Stomach smooth muscle (tissue), 2 donors: ENCODE data around the gene ZNF385B.
A peak's percentile ranks its signal among the peaks of the same experiment; 100 is the strongest.
"Not testable (repeated sequence)": the region's sequence is repeated elsewhere in the genome, so short reads cannot be mapped to it uniquely, and the experiment has no call there.

Experiments
- H3K27ac ChIP-seq: one replicate; pipeline ENCODE4 v1.7.0; 2013; ENCODE audit warnings: mild to moderate bottlenecking, low read length, inconsistent platforms
- H3K27me3 ChIP-seq, 2 donors: one replicate each; pipeline ENCODE4 v1.7.0; 2013; ENCODE audit warnings: low read length in 2 of 2; ENCODE audit not compliant: insufficient read depth in 2 of 2, control insufficient read depth in 1 of 2
- H3K36me3 ChIP-seq, 2 donors: one replicate each; pipeline ENCODE4 v1.7.0; 2013; ENCODE audit warnings: low read length in 2 of 2; ENCODE audit not compliant: control insufficient read depth in 2 of 2, insufficient read depth in 2 of 2
- H3K4me1 ChIP-seq: one replicate; pipeline ENCODE4 v1.7.0; 2013; ENCODE audit warnings: low read length; ENCODE audit not compliant: control insufficient read depth, insufficient read depth
- H3K4me3 ChIP-seq, 2 donors: one replicate each; pipeline ENCODE4 v1.7.0; 2013; ENCODE audit warnings: low read length in 2 of 2
- H3K9ac ChIP-seq, 2 donors: one replicate each; pipeline ENCODE4 v1.7.0; 2013; ENCODE audit warnings: low read length in 2 of 2, mild to moderate bottlenecking in 1 of 2
- H3K9me3 ChIP-seq, 2 donors: one replicate each; pipeline ENCODE4 v1.7.0; 2013; ENCODE audit warnings: low read length in 2 of 2; ENCODE audit not compliant: control insufficient read depth in 2 of 2
- donor health status: healthy.
- donor health status: Pancreatic carcinoma.

ZNF385B gene

DNA sequence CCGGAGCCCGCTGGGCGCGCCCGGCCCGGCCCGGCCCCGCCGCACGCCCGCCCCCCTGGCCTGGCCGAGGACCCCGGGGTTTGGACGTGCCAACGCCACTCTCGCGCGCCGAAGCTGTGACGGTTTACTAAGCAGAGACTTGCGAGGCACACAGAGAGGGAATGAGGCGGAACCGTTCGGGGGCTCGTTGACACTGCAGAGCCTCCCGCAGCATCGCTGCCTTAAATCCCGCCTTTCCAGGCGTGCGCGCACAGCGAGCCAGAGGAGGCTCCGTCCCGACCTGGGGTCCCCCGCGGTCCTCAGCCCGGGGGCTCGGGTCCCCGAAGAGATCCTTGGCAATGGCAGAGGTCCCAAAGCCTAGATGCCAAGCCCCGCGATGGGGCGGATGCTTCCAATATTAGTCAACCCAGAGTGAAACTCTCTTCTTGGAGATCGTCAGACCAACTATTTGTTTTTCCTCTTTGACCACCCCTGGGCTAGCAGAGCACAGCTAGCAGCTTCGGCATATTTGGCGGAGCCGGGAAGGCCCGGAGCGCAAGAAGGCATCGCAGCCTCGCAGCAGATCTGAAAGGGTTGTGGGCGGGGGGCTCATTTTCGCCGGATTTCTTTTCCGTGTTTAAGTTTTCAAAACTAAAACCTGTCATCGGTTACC lies at the start of gene ZNF385B:
Gene ZNF385B (minus strand): TSS at position 197 of the 652 bp plus-strand sequence.
- H3K4me3 ChIP-seq = peak within 1 kb of the TSS; percentile 83 to 84

DNA sequence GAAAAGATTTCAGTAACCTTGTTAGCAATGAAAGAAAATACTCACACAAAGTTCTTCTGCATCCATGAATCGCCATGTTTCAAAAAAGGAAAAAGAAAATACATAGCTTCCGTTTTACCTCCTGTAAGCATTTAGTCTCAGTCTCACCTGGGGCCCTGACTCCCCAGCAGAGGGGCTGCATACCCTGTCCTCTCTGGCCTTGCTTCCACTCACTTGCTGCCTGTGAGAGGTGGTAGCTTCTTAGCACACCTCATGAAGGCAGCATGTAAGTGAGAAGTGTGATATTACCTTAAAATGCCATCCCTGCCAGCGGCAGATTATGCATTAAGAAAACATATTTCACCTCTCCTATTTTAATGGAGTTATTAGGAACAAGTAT lies 49.3 kb upstream of the ZNF385B start:
- no peak overlapping the region for H3K27ac ChIP-seq
- no peaks in the 10 kb centered on the region for H3K36me3 ChIP-seq
- no peaks in the 10 kb centered on the region for H3K27me3 ChIP-seq
- H3K9me3 ChIP-seq = no peaks in the 10 kb centered on the region
- no peak overlapping the region for H3K9ac ChIP-seq
- no peaks in the 10 kb centered on the region for H3K4me1 ChIP-seq
- no peak overlapping the region for H3K4me3 ChIP-seq

More for the DNA sequence above, at the start of gene ZNF385B:
- Histone ChIP-seq H3K27ac (peak within 1 kb of the TSS; percentile 74), H3K9ac (peak within 1 kb of the TSS; percentile 67 to 76), H3K27me3 (peaks cover 2 to 4% of the 10 kb centered on the region in 2 donors), H3K36me3 (no peaks in the 10 kb centered on the region), H3K9me3 (no peaks in the 10 kb centered on the region), H3K4me1 (peaks cover 17% of the 10 kb centered on the region)

DNA sequence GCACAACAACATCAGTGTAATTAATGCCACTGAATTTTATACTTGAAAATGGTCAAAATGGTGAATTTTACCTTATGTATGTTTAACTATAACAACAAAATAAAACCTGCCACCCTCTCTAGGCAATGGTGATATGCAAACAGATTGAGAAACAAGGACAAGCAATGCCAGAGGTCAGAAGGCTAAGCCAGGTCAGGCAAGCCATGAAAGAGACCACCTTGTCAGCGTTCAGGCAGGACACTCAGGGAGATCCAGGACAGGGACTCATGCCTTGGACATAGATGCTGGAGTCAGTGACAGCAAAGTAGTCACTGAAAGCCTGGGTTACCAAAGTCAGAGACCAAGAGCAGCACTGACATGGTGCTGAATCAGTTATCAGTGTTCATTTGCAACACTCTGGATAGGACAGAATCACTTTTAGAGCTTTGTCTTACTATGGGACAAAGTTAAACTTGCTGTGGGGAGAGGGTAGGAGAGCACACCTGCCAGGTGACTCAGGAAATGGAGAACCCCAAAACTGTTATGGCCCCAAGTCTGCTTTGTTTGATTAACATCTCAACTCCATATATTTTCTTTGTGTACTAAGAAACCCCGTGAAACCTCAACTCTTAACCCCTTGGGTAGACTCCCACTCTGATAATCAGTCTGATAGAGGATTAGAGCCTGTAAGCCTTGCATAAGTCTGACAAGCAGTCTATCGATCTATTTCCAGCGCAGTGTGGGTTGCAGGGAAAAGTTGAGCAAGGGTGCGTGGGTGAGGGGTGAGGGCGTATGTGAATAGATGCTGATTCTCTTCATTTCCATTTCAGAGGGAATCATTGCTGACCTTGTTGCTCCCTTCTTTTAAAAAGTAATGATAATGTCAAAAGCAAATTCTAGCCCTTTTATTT lies 48.7 kb upstream of the ZNF385B start:
- Histone ChIP-seq H3K36me3 (no peaks in the 10 kb centered on the region), H3K9me3 (no peaks in the 10 kb centered on the region), H3K4me1 (no peaks in the 10 kb centered on the region), H3K9ac (no peak overlapping the region), H3K27me3 (no peaks in the 10 kb centered on the region), H3K4me3 (no peak overlapping the region), H3K27ac (no peak overlapping the region)

DNA sequence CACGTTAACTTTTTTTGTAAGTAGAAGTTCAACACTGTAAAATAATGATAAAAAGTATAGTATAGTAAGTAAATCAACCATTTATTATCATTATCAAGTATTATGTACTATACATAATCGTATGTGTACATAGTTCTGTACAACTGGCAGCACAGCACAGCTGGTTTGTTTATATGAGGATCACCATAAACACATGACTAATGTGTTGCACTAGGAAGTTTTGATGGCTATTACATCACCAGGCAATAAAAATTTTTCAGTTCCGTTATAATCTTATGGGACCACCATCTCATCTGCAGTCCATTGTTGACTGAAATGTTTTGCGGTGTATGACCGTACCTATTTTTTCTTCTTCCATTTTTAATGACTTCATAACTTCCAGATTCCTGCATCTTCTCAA lies 39.2 kb upstream of the ZNF385B start:
- Histone ChIP-seq H3K27ac (no peak overlapping the region), H3K4me1 (no peaks in the 10 kb centered on the region), H3K9ac (no peak overlapping the region), H3K4me3 (no peak overlapping the region), H3K9me3 (no peaks in the 10 kb centered on the region), H3K27me3 (no peaks in the 10 kb centered on the region), H3K36me3 (no peaks in the 10 kb centered on the region)

DNA sequence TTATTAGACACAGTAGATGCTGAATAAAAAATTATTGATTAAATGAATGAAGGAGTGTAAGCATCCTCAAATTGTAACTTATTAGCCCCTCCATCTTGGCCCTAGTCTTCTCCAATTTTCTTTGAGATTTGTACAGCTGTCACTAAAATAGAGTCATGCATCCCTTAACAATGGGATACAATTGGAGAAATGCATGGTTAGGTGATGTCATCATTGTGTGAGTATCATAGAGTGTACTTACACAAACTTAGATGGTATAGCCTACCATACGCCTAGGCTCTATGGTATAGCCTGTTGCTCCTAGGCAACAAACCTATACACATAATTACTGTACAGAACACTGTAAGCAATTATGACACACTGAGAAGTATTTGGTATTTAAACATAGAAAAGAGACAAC lies 38.3 kb upstream of the ZNF385B start:
- no peaks in the 10 kb centered on the region for H3K4me1 ChIP-seq
- no peaks in the 10 kb centered on the region for H3K27me3 ChIP-seq
- H3K9me3 ChIP-seq = no peaks in the 10 kb centered on the region
- no peak overlapping the region for H3K4me3 ChIP-seq
- H3K36me3 ChIP-seq = no peaks in the 10 kb centered on the region
- H3K9ac ChIP-seq = no peak overlapping the region
- H3K27ac ChIP-seq = no peak overlapping the region

DNA sequence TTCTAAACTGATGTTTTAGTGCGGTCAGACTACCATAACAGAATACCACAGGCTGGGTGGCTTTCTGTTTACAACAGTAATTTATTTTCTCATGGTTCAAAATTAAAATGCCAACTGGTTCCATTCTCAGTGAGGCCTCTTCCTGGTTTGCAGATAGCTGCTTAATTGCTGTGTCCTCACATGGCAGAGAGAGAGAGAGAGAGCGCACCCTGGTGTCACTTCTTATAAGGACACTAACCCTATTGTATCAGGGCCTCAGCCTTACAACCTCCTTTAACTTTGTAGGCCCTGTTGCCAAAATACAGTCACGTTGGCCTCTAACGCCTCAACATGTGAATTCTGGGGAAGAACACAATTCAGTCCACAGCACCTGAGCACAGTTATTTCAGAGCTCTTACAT lies 37.5 kb upstream of the ZNF385B start:
- Histone ChIP-seq H3K9ac (no peak overlapping the region), H3K36me3 (no peaks in the 10 kb centered on the region)

DNA sequence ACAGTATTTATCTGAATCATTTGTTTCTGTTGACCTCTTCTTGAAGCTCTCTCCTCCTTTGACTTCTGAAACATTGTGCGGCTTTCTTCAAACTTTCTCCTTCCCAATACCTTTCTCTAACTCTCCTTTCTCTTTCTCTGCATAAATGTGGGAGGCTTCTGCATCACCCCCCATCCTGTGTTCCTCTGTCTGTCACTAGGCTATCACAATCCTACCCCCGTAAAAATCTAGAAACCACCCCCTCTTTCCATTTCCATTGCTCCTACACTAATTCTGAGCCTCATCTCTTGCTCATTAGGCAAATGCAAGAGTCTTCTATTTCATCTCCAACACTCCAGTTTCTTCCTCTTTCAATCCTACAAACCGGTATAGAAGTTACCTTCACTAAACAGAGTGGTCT lies 32.2 kb upstream of the ZNF385B start:
- H3K27me3 ChIP-seq = no peaks in the 10 kb centered on the region
- H3K4me1 ChIP-seq = no peaks in the 10 kb centered on the region
- H3K36me3 ChIP-seq = no peaks in the 10 kb centered on the region
- no peaks in the 10 kb centered on the region for H3K9me3 ChIP-seq
- H3K9ac ChIP-seq = no peak overlapping the region
- H3K4me3 ChIP-seq = no peak overlapping the region
- H3K27ac ChIP-seq = no peak overlapping the region

More for the DNA sequence above, 37.5 kb upstream of the ZNF385B start:
- H3K27me3 ChIP-seq = no peaks in the 10 kb centered on the region
- H3K4me1 ChIP-seq = no peaks in the 10 kb centered on the region
- no peak overlapping the region for H3K27ac ChIP-seq
- H3K9me3 ChIP-seq = no peaks in the 10 kb centered on the region
- no peak overlapping the region for H3K4me3 ChIP-seq

DNA sequence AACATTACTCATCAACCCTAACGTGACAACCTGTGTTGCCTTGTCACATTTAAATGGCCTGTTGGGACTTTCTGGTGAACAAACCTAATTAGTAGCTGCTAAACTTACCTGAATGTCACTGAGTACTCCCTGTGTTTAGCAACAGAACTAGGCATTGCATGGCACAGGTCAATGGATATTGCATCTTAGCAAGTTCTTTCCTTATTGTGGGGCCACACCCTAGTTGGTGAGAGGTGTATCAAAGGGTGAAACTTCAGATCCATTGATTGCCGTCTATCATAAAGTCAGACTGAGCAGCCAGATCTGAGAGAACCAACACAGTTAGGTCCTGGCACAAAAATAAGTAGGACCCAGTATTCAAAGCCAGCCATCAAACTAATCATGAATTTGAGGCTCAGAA lies 29.8 kb upstream of the ZNF385B start:
- Histone ChIP-seq H3K4me3 (no peak overlapping the region), H3K9ac (no peak overlapping the region), H3K36me3 (no peaks in the 10 kb centered on the region), H3K4me1 (no peaks in the 10 kb centered on the region), H3K27me3 (no peaks in the 10 kb centered on the region), H3K27ac (no peak overlapping the region), H3K9me3 (no peaks in the 10 kb centered on the region)

DNA sequence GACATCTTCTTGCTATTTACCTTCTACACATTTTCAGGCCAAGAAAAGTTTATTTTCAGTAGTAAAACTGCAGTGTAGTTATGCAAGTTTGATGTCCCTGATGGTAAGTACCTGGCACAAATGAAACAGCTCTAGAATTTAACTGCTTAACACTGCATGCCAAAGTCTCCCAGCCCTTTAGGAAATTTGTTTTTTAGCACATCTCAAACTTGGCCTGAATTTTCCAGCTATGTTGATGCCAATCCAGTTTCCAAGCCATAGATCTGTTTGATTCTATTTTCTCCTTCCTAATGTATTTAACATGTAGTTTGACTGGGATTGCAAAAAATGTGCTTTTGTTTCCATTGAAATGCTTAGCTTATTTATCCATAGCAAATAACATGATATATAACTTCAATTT lies 29.3 kb upstream of the ZNF385B start:
- no peaks in the 10 kb centered on the region for H3K36me3 ChIP-seq
- H3K27me3 ChIP-seq = no peaks in the 10 kb centered on the region
- H3K4me3 ChIP-seq = no peak overlapping the region
- no peak overlapping the region for H3K27ac ChIP-seq
- H3K9ac ChIP-seq = no peak overlapping the region
- H3K9me3 ChIP-seq = no peaks in the 10 kb centered on the region
- no peaks in the 10 kb centered on the region for H3K4me1 ChIP-seq

DNA sequence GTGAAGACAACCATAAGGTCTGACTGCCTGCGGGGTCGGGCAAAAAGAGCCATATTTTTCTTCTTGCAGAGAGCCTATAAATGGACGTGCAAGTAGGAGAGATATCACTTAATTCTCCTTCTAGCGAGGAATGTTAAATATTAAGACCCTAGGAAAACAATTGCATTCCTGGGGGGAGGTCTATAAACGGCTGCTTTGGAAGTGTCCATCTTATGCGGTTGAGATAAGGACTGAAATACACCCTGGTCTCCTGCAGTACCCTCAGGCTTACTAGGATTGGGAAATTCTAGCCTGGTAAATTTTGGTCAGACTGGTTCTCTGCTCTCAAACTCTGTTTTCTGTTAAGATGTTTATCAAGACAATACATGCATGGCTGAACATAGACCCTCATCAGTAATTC lies 27.2 kb upstream of the ZNF385B start:
- not testable (repeated sequence) for H3K36me3 ChIP-seq, H3K9me3 ChIP-seq, H3K27ac ChIP-seq, H3K4me3 ChIP-seq, H3K27me3 ChIP-seq, H3K4me1 ChIP-seq, H3K9ac ChIP-seq

DNA sequence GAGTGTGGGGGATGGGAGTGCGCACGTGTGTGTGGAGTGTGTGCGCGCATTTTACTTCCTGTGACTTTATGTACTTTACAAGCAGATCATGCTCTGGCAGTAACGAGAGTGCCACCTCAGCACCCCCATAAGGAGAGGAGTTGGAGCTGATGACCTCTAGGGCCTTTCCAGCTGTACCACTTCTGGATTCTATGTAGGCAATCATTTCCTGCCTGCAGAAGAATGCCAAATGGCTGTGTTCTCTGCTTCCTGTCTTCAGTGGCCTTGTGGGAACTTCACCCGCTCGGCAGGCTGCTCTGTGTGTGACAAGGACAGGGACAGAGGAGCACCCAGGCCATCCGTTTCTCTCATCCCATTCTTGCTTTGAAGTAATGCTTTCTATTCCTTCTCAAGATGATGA lies 22.8 kb upstream of the ZNF385B start:
- no peaks in the 10 kb centered on the region for H3K27me3 ChIP-seq
- H3K4me3 ChIP-seq = no peak overlapping the region
- no peak overlapping the region for H3K27ac ChIP-seq
- no peak overlapping the region for H3K9ac ChIP-seq
- H3K4me1 ChIP-seq = no peaks in the 10 kb centered on the region
- no peaks in the 10 kb centered on the region for H3K36me3 ChIP-seq
- H3K9me3 ChIP-seq = no peaks in the 10 kb centered on the region
